ENCODE data around the gene GLG1. TPM values are rescaled to one million over a fixed set of nuclear protein-coding genes. Genes with fewer than 3 reads are reported as not detected.
"Not testable (repeated sequence)": the region's sequence is repeated elsewhere in the genome, so short reads cannot be mapped to it uniquely, and the experiment has no call there.

Gene GLG1
- total RNA-seq, 2 experiments from 2014 or later: 60.8 to 62.0 TPM

- H3K9me3 Mint-ChIP-seq; H3K36me3 Mint-ChIP-seq (ENCODE audit: low read depth); H3K27me3 Mint-ChIP-seq (ENCODE audit: low read depth); H3K4me3 Mint-ChIP-seq; H3K27ac Mint-ChIP-seq; intact Hi-C loops (cut with micrococcal nuclease); H3K4me1 Mint-ChIP-seq (ENCODE audit: low read depth); DNase-seq; CTCF ChIA-PET: not testable (repeated sequence)
These were observed 202.6 kb downstream of the GLG1 start for GRCh38 chr16:74404148-74404933.

- H3K27me3 Mint-ChIP-seq (ENCODE audit: low read depth); intact Hi-C loops (cut with micrococcal nuclease); H3K36me3 Mint-ChIP-seq (ENCODE audit: low read depth); DNase-seq; H3K4me1 Mint-ChIP-seq (ENCODE audit: low read depth); H3K27ac Mint-ChIP-seq; H3K9me3 Mint-ChIP-seq; H3K4me3 Mint-ChIP-seq; CTCF ChIA-PET: not testable (repeated sequence)
These were observed 206.7 kb downstream of the GLG1 start for GRCh38 chr16:74400238-74400637.

- H3K36me3 Mint-ChIP-seq (ENCODE audit: low read depth); H3K27ac Mint-ChIP-seq; CTCF ChIA-PET; H3K9me3 Mint-ChIP-seq; intact Hi-C loops (cut with micrococcal nuclease); DNase-seq; H3K27me3 Mint-ChIP-seq (ENCODE audit: low read depth); H3K4me1 Mint-ChIP-seq (ENCODE audit: low read depth); H3K4me3 Mint-ChIP-seq: not testable (repeated sequence)
These were observed 208.6 kb downstream of the GLG1 start for GRCh38 chr16:74398212-74398895.

Other genes with a start within 250 kb of the GLG1 start
- under 1 TPM in 1 of 2 experiments, not detected in 1; 0.62 TPM for gene NPIPB15, start 230.8 kb downstream of the GLG1 start, total RNA-seq
- not detected for gene CLEC18B, start 185.6 kb downstream of the GLG1 start, total RNA-seq
- 100 to 1,000 TPM; 114 to 124 TPM for gene RFWD3, start 59.8 kb upstream of the GLG1 start, total RNA-seq
- 10 to 100 TPM; 10.7 to 12.0 TPM for gene MLKL, start 93.7 kb upstream of the GLG1 start, total RNA-seq
- gene FA2H, start 167.7 kb upstream of the GLG1 start, total RNA-seq: under 1 TPM in 1 of 2 experiments, not detected in 1; 0.15 TPM

All from activated naive CD4-positive, alpha-beta T cell treated with anti-CD3 and anti-CD28 coated beads for 36 hours (primary cell).